Neural progenitor cell (in vitro differentiated cells): ENCODE data around the gene LTBP1.

Experiments
- CTCF ChIP-seq: fragments of 200-600 bp; sonication (generic); IDR thresholded peaks from 2 replicates; pipeline ENCODE4 v1.5.1; 2017; ENCODE audit warnings: antibody characterized with exemption, mild to moderate bottlenecking
- EZH2 ChIP-seq: fragments of 200-600 bp; sonication (generic); IDR thresholded peaks from 2 replicates; pipeline ENCODE4 v1.6.1; 2017; ENCODE audit warnings: antibody characterized with exemption, mild to moderate bottlenecking, moderate library complexity
- EZH2phosphoT487 ChIP-seq: fragments of 200-600 bp; sonication (generic); IDR thresholded peaks from 2 replicates; pipeline ENCODE4 v1.6.1; 2017; ENCODE audit warnings: antibody characterized with exemption

DNA sequence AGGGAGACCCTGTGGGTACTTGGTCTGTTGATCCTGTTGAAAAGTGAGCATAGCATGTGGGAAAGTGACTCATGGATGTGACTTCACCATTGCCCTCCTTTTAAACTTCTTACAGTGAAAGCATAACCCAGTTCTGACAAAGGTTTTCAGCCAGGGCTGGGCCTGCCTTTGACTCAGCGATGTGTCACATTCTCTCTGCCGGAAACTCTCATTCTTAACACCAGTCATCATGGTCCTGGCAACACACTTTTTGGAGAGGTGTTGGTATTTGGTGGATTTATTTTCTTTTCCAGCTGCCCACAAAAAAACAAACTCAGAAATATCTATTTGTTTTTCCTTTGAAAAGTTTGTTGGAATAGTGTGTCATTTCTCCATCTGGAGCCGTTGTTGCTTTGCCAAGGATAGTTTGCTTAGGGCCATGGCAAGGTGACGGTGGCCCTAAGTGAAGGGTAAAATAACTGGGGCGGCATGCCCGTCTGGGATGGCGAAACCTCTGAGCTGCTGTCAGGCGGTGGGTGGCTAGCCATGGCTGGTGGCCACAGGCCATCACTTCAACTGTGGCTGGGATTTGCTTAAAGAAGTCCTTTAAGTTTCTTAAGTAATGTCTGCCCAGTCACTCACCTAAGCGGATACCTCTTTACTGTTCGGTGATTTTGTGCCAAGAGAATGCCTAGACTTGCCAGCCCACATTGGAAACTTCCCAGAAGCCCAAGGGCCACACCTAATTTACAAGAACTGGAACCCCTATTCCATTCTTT is 123.3 kb downstream of the LTBP1 start:
- no peak for TF ChIP-seq CTCF
- TF ChIP-seq EZH2, result no peak
- TF ChIP-seq EZH2phosphoT487, result no peak
